ENCODE results near the gene GUCA1C.

DNA sequence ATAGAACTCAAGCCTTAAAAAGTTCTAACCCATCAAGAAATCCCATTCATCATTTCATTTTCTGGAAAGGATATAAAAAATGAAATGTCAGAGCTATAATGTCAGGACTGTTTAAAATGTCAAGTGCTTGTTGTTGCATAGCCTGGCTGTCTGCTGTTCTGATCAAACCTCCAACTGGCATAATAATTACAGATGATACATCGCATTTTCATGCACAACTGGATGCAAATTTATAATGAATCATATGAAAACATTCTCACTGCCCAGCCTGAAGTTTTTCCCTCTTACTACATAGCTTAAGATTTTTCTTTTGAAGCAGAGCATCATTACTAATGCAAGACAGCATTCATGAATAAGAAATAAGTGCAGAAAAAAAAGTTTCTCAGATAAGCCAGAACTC lies 46.5 kb downstream of the GUCA1C start:
- TF ChIP-seq EP300 (IDR thresholded peaks at IDR 0.05) (no peak), CTCF (IDR thresholded peaks at IDR 0.05) (no peak), POLR2AphosphoS5 (IDR thresholded peaks at IDR 0.05) (no peak)

All from suprapubic skin (tissue), 4 donors.